HS-5 (cell line): ENCODE data around the gene CFAP99.

Experiments
- DNase-seq: peaks from one replicate; pipeline ENCODE4 v3.0.0-alpha.2; 2012; ENCODE audit warnings: low read depth

Gene CFAP99

DNA sequence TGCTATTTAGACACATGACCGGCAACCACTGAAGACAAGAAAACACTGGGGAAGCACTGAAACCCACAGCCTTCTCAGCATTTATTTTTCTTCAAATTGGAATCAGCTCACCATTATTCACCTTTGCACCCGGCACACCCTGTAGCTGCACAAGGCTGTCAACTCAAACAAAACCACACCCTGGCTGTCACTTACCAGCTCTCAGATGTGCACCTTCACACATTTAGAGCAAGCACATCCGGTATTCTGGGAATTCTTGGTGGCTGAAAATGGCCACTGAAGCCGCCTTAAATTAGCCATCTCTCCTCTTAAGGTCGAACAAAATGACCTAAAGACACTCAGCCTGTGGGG lies 6.2 kb upstream of the CFAP99 start:
- no peak for DNase-seq

DNA sequence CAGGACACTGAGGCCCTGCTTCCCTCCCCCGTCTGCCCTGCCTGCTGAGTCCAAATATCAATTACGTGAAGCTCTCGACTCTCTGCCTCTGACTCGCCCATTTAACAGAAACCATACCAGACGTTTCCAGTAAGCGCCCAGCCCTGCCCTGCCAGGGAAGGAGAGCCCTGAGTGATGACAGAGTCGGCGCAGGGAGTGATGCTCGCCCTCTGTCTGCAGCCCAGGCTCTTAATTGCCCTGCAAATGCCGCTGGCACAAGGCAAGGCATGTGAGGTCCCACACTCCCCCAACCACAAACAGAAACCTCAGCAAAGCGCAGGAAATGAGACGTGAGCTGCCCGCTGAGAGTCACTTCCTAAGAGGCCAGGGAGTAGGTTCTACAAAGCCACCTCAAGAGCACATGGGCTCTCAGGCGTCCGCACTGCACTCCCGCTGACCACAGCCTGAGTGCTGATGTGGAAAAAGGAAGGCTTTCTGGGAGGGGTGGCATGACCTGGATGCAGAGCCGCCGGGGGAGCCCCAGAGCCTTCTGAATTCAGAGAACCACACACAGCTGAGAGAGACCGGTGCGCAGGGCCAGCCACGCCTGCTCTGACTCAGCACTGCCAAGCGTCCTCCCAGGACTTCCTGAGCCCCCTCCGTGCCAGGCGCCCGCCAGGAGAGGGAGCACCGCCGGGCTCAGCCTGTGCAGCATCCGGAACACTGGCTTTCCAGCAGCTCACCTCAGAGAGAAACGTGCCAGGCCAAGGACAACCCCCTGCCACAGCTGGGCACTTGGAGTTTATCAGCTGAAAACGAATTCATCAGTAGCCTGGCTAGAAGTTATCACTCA lies 5.7 kb upstream of the CFAP99 start:
- DNase-seq: peak; percentile 96

DNA sequence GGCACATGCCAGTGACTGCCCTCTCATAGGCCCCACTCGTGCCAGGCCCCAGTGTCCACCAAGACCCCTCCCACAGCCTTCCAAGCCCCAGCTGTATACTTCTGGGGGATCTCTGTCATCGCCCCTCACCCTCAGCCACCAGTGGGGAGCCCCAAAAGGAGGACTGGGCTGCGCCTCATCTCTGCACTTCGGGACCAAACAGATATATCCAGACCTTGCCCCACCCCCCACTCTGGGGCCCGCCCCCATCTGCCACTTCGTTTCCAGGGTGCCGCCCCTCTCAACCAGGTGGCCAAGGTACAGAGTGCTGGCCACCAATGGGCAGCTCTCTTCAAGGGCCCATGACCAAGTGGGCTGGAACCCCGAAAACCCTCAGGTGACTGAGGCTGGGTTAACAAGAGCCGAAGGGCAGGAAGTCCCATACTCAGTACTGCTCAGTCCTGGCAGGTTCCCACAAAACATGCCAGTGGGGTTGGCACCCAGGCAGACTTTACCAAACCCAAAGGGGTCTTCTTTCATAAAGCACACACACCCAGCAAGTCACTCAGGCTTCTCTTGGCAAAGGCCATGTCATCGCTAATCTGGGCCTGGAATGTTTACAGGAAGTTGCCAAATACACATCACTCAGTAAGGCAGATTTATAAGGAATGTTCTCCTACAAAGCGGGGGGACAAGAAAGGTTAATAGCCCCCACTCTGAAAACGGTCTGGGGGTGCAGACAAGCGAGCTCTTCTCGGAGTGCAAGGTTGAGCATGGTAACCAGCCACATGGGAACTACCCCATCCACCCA lies 4.7 kb upstream of the CFAP99 start:
- no peak for DNase-seq

DNA sequence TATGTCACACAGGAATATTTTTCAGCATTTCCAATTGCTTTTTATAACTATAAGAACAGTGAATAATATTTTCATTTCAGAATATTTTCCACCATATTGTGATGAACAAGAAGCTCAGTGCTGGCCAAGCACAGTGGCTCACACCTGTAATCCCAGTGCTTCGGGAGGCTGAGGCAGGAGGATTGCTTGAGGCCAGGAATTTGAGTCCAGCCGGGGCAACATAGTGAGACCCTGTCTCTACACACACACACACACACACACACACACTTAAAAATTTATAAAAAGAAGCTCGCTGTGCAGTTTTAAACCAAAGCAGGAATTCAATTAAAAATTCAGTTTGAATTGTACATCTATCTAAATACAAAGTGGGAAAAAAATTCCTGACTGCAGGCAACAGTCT lies 3.5 kb upstream of the CFAP99 start:
- no peak for DNase-seq

DNA sequence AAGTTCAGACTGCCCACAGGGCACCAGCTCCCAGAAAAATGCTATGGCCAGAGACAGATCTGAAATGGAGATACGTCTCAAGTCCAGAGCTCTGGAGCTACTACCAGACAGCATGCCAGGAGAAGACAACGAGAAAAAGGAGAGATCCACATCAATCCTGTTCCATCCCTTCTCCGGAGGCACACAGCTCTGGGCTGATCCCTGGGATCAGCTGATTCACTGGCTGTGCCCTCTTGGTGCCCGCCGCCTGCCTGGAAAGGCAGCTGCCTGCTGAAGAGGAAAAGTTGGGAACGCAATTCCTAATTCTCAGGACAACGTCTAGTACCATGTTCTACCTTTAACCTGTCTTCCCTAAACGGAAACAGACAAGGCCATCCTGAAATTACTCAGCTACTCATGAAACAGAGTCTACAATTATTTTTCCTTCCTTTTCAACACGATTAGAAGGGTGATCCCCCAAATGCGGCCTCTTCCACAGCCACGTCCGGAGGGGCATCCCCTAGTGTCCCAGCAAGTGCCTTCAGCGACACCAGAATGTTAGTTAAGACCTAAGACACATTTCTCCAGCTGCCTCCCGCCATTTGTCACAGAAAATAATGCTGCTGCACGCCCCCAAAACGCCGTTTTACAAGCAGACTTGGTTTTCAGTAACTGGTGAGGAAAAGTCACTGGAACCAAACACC lies 2.7 kb upstream of the CFAP99 start:
- DNase-seq: no peak

DNA sequence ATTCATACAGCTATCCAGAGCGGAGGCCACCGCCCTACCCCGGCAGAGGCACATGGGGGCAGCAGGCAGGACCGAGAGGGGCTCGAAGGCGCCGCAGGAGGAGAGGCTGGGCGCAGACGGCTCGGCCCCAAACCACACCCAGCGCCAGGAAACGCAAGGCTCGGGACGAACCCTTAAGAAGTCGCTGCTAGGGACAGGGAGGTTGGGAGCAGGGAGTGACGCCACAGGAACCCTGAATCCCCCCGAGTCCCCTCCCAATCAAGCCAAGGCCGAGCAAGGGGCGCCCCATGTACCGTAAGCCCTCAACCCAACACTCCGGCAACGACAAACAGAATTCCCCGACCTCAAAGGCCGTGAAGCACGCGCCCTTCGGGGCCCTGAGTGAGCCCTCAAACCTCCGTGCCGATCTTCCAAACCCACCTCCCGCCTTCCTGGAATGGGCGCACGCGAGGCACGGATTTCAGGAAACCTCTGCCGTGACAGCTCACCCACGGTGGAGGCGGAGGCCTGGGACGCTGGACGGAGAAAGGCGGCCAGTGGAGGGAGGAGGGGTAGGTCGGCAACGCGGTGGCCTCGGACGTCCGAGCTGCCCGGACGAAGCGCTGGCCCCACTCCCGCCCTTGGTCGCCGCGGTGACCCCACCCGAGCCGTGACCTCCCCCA lies 2.1 kb upstream of the CFAP99 start:
- no peak for DNase-seq

DNA sequence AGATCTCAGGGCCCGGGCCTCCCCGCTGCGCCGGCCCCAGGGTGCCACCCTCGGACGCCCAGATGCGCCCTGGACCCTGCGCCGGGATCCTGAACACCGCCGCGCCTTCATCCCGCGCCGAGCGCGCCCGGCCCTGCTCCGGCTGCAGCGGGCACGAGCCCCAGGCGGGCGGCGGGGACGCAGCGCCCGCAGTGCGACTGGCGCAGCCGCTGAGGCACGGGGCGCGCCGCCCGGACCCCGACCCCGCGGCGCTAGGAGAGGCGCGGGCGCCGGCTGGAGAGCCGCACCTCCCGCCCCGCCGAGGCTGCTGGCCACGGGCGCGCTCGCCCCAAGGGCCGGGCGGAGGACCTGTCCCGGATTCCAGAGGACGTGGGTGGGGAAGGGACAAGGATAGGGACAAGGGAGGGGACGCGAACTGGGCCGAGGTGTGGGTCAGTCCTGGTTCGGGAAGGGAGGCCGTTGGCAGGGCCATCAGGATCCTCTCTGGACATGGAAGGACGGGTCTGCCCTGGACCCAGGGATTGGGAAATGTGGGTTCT lies 1.5 kb upstream of the CFAP99 start:
- DNase-seq: no peak

DNA sequence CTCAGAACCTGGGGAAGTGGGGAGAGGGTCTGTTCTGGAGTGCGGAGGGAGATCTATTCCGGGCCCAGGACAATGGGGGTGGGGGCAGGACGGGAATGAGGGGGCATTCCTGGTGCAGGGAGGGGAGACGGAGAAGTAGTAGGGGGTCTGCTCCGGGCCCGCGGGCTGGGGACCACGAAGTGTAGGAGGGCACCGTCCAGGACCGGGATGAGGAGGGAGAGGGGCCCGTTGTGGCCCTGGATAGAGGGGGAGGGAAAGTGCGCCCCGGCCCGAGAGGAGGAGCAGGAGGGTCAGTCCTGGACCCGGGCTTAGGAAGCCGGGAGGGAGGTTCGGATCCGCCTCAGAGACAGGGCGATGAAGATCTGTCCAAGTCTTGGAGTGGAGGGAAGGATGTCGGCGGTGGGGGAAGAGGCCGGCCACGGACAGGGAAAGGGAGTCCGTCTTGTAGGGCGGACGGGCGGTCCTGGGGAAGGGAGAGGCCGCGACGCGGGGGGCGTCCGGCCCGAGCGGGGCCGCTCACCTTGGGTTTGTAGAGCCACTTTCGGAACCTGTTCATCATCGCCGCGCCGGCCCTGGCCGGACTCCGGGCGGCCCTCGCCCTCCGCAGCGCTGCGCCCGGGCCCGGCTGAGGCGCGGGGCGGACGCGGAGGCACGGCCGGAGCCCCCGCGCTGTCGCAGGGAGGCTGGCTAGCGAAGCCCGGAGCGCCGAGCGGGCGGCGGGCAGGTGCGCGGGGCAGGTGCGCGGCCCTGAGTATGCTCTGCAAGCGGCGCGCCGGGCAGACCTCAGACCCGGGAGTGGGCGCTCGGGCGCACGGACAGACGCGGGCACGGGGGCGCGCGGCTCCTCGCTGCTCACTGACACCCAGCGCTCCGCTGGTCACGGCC lies 748 bp upstream of the CFAP99 start, which contains the start of gene ZFYVE28:
Gene ZFYVE28 (minus strand): TSS at position 881 of the 885 bp plus-strand sequence. CDS start 322 bp downstream, at position 559.
- DNase-seq: no peak

DNA sequence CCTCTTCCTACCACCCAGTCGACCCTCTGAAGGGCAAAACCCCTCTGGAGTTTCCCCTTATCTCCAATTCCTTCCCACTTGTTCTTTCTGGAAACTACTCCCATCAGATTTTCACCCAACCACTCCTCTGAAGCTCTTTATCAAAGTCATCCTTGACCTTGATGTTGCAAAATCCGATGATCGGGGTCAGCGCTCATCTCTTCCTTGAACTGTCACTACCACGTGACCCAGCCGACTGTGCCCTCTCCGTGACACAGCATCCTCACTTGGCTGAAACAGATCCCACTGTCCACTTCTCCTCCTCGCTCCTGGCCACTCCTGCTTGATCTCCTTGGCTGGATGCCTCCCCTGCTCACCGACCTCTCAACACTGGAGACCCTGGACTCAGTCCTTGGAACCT lies 1.1 kb downstream of the CFAP99 start:
- no peak for DNase-seq

DNA sequence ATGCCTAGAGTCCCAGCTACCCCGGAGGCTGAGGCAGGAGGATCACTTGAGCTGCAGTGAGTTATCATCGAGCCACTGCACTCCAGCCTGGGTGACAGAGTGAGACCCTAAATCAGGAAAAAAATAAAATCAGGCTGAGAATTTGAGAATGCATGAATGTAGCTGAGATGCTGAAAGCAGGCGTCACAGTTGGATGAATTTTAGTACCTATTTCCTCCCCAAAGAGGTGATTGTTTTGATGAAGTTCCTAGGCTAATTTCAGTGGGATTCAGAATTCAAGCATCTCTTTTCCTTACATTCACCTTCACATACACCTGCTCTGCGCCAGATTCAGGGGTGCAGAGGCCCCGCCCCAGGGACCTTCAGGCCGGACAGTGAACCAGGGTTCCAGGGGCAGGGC lies 3.2 kb downstream of the CFAP99 start:
- DNase-seq: no peak

DNA sequence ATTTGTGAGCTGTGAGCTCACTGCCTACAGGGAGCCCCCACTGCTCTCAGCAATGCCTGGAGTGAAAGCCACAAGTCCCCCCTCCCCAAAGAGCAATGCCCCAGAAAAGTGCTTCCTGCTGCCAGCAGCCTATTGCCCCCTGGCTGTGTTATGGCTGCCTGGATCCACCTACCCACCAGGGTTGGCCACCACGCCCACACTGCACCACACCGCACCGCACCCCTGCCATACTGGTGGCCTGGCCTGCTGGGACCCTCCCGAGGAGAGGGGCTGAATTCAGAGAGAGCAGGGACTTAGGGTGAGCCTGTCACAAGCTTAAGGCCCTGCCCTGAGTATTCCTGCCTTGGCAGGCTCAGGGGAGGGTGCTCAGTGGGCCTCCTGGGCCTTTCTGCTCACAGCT lies 4.3 kb downstream of the CFAP99 start:
- no peak for DNase-seq

DNA sequence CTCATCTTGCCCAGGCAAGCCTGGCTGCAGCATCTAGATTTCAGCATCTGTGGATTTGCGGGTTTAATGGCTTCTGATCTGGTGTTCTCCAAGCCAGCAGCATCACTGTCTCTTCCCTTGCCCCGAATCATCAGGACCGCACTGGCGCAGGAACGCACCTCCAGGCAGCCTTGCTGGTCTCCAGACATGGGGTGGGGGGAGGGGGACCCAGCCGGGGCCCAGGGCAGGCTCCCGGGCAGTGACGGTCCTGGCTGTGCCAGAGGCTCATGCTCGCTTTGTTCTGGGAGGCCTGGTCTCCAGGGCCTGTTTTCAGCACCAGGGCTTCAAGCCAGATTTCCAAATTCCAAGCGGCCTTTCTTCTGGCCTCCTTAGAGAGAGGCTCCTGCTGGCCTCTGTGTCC lies 4.9 kb downstream of the CFAP99 start:
- no peak for DNase-seq

DNA sequence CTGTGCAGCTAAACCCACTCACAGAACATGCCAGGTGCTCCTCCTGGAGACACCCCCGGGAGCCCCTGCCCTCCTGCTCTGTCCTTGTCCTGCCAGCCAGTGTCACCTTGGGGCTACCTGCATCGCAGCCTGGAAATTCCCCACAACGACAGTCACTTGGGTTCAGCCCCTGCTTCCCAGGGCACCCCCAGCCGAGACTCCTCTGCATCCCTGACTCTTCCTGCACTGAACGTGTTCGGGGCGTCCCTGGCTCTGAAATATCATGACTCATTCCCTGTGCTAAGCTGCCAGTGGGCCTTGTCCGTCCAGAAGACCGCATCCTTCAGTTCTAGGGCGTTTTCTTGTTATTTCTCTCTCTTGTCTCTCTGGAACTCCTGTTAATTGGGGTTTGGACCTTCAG lies 5.8 kb downstream of the CFAP99 start:
- no peak for DNase-seq

DNA sequence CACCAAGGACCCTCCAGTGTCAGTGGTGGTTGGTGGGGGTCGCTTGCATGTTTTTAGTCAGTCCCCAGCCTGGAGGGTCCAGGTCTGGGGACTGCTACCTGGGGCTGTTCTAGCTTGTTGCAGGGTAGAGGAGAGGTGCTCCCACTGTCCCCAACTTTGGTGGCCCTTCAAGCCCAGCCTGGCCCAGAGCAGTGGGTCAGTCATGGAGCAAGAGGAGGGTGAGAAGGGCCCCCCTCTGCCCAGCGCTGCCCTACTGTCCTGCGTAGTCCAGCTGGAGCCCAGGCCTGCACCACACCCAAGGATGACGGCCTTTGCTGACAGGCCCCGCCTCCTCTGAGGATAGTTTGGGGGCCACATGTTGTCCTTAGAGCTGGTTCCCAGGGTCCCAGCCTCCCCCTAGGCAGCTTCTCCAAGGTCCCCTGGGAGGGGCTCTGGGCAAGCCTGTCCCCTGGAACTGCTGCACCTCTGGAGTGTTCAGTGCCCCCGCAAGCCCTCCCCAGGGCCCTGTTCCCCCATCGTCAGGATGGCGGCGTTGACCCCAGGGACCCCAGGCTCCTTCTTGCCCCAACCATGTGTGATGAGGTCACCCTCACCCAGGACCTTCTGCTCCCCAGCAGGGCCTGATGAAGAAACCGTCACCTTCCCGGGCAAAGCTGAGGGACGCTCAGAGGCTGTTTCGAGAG lies 6.8 kb downstream of the CFAP99 start:
- DNase-seq: no peak

DNA sequence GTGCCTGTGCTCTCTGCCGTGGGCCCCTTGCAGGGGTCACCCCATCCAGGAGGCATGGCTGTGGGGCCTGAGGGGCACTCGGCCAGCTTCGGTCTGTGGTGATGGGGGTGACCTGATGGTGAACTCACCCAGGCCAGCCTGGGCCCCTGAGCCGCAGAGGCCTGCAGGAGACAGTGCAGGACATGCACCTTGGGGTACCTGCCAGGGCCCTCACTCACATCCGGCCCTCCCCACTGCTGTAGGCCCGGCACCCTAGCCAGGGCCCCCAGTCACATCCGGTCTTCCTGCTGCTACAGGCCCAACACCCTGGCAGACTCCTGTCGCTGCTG lies 7.3 kb downstream of the CFAP99 start:
- DNase-seq: no peak

DNA sequence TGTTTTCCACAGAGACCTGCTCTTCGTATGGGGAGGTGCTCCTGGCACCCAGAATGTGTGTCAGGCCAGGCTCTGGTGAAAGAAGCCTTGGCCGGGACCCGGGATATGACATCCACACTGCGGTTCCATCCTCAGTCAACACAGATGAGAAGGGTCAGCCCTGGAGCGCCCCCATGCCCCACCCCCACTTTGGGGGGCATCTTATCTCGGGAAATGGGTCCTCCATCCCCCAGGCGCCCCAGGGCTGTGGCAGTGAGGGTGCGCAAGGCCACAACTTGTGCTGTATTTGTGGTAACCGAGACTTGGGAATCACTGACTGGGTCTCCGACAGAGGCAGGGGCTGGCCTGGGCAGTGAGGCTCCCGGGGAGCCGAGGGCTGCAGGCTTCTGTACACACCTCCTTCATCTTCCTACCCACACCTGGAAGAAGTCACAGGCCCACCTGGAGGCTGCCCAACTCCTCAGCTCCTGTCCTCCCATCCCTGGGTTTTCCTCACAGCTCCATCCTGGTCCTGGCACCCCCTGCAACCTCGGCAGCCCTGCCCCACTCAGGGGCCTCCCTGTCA lies 8.0 kb downstream of the CFAP99 start:
- no peak for DNase-seq

DNA sequence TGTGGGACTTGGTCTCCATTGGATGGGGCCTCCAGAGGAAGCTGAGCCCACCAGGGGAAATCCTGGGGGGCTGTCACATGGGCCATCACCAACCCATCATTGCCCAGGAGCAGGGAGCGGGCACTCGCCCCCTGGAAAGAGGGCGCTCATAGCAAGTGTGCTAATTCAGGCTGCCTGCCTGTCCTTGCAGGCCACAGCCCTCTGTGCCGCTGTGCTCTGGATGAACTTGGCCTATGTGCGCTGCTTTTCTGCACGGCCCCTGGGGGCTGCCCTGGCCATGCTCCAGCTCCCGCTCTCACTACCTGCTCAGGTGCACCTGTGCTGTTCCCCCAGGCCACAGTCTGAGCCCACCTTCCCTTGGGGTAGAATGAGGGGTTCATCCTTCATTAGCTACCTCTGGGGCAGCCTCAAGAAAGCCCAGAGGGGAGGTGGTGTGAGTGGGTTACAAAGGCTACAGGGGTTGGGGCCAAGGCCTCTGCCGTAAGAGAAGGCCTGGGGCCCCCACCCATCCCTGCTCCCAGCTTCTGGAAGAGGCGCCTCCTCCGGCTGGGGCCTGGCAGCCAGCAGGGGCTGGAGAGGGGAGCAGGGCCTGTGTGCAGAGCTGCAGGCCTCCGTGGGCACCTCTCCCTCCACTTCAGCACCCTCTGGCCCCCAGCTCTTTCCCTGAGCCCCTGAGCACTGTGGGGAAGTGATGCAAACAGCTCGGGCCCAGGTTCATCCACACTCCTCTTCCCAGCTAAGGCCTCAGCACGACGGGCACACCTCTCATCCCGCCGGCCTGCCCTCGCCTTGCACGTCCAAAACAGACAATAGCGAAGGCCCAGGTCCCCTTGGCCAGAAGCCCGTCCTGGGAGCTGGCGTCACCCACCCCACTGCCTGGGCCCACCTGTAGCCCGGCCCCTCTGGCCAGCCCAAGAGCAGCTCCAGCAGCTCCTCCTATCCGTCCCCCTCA lies 8.9 kb downstream of the CFAP99 start:
- no peak for DNase-seq

DNA sequence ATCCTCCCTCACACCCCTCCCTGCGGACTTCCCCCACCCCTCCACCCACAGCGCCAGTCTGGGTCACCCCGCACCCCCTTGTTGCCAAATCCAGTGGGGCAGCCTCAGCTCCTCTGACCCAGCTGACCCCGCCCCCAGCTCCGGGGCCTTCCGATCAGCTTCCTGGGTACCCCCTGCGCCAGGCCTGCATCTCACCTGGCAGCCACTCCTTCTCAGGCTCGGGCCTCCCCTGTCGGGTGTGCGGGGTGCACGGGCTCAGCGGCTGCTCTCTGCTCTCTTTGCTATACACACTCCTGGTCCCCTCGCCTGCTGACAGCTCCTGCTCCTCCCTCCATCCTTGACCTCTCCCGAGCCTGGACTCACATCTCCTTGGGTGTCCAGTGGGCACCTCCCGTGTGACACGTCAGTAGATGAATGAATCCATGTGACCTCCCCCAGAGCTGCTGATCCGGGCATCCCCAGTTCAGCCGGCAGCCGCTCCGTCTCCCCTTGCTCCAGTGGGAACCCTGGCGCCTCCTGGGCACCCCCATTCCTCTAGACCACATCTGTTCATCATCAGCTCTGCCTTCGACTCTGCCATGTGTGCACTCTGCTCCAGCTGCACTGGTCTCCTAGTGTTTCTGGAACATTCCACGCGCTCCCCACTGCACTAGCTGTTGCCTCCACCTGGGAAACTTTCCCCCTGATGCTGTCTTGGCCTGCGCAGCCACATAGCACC lies 9.9 kb downstream of the CFAP99 start:
- no peak for DNase-seq
